Tibial artery (tissue), 4 donors: ENCODE measurements around the gene FTSJ1.

Experiments
- DNase-seq, 2 donors: peaks; one replicate each; pipeline ENCODE4 v3.0.0-alpha.2; 2019
- H3K27ac ChIP-seq, 2 donors: fragments of 200-600 bp; sonication (generic) in 1 of 2; 1 replicate in 1 of 2; 2 replicates in 1 of 2; pipeline ENCODE4 v1.5.1; 2018 to 2019; ENCODE audit warnings: mild to moderate bottlenecking in 1 of 2
- H3K27me3 ChIP-seq, 2 donors: fragments of 200-600 bp; sonication (generic) in 1 of 2; one replicate each; pipeline versions ENCODE4 v1.5.1 to v1.6.0; 2016 to 2019
- H3K36me3 ChIP-seq, 3 donors: fragments of 200-600 bp; sonication (generic) in 2 of 3; one replicate each; pipeline ENCODE4 v1.5.1; 2016 to 2019; ENCODE audit warnings: mild to moderate bottlenecking in 2 of 3
- H3K4me1 ChIP-seq, 4 donors: fragments of 200-600 bp; sonication (generic) in 2 of 4; 1 replicate in 3 of 4; 2 replicates in 1 of 4; pipeline ENCODE4 v1.5.1; 2016 to 2019
- H3K4me3 ChIP-seq, 2 donors: fragments of 200-600 bp; sonication (generic) in 1 of 2; 1 replicate in 1 of 2; 2 replicates in 1 of 2; pipeline ENCODE4 v1.5.1; 2018 to 2019; ENCODE audit warnings: mild to moderate bottlenecking in 2 of 2
- H3K9me3 ChIP-seq, 3 donors: fragments of 200-600 bp; sonication (generic) in 1 of 3; one replicate each; pipeline ENCODE4 v1.5.1; 2016 to 2019
- intact Hi-C: fragments of 100-400 bp; cut with DNase I; formaldehyde crosslinking; loops from one replicate; pipeline ENCODE4 v1.15.0; 2023; ENCODE audit warnings: low total_unique reads
- TF ChIP-seq, protein P1 (sequence below), 2 experiments: fragments of 200-600 bp in 1 of 2; fragments of 450-650 bp in 1 of 2; IDR thresholded peaks; one replicate each; pipeline ENCODE4 v1.5.1; 2017 to 2019; ENCODE audit warnings: antibody characterized with exemption in 2 of 2, mild to moderate bottlenecking in 1 of 2, moderate library complexity in 1 of 2

Gene FTSJ1

DNA sequence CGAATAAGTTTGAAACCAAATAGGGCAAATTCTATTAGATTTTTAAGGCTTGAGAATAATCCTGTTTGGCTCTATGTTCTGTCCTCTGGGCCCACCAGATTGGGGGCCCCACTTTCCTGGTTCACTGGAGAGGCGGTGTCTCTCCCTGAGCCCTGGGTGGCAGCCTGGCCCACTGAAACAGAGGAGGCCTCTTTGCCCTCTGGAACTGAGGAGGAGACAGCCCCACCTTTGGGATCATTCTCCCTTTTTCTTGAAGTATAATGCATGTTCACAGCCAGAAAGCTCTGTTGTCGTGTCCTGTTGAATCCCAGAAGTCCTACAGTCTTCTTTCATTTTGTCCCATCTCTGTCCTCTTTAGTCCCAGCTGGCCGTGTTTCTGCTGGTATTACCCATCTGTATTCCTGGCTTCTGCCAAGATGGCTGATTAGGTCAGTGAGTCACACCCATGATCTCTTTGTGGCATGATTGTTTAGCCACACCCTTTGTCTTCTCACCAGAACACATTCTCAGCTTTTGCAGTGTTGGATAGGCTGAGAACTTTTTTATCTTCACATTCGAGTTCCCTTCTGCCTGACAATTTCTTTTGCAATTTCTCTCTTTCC, 55.5 kb downstream of the FTSJ1 start:
- H3K36me3 ChIP-seq = peaks cover 0 to 19% (median 0%) of the 10 kb centered on the region in 3 donors
- TF ChIP-seq, protein P1, sequence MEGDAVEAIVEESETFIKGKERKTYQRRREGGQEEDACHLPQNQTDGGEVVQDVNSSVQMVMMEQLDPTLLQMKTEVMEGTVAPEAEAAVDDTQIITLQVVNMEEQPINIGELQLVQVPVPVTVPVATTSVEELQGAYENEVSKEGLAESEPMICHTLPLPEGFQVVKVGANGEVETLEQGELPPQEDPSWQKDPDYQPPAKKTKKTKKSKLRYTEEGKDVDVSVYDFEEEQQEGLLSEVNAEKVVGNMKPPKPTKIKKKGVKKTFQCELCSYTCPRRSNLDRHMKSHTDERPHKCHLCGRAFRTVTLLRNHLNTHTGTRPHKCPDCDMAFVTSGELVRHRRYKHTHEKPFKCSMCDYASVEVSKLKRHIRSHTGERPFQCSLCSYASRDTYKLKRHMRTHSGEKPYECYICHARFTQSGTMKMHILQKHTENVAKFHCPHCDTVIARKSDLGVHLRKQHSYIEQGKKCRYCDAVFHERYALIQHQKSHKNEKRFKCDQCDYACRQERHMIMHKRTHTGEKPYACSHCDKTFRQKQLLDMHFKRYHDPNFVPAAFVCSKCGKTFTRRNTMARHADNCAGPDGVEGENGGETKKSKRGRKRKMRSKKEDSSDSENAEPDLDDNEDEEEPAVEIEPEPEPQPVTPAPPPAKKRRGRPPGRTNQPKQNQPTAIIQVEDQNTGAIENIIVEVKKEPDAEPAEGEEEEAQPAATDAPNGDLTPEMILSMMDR (IDR thresholded peaks at IDR 0.05) = no peak
- H3K27me3 ChIP-seq = no peaks in the 10 kb centered on the region
- intact Hi-C loops = no loop called here
- H3K4me3 ChIP-seq = no peak overlapping the region
- H3K9me3 ChIP-seq = no peaks in the 10 kb centered on the region
- DNase-seq = no peak
- no peaks in the 10 kb centered on the region for H3K4me1 ChIP-seq
- H3K27ac ChIP-seq = no peak overlapping the region

DNA sequence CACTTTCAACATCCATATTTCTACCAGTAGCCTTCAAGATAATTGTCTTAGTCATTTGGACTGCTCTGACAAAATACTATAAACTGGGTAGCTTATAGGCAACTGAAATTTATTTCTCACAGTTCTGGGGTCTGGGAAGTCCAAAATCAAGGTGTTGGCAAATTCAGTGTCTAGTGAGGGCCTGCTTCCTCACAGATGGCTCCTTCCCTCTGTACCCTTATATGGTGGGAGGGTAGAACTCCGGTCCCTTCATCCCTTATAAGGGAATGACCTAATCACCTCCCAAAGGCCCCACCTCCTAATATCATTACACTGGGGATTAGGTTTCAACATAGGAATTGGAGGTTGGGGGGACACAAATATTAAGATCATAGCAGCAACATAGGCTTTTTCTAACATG, 56.2 kb downstream of the FTSJ1 start:
- Histone ChIP-seq H3K27ac (no peak overlapping the region), H3K9me3 (no peaks in the 10 kb centered on the region), H3K27me3 (no peaks in the 10 kb centered on the region), H3K4me1 (no peaks in the 10 kb centered on the region), H3K36me3 (peaks cover 0 to 13% (median 0%) of the 10 kb centered on the region in 3 donors), H3K4me3 (no peak overlapping the region)
- no peak for DNase-seq
- TF ChIP-seq, protein P1 (IDR thresholded peaks at IDR 0.05) = no peak
- intact Hi-C loops = no loop called here

DNA sequence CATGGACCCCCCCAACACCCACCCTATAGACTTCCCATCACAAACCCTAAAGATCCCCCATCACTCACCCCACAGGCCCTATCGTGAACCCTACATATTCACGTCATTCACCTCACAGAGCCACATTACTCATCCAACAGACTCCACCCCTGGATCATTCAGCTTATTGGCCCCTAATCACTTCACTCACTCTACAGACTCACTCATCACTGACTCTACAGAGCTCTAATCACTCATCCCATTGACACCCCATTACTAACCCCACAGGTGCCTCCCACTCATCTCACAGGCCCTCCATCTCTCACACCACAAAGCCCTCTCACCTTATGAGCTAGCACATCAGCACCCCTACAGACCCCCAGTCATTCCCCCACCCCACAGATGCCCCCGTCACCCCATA, 57.2 kb downstream of the FTSJ1 start:
- H3K9me3 ChIP-seq = no peaks in the 10 kb centered on the region
- TF ChIP-seq, protein P1 (IDR thresholded peaks at IDR 0.05) = no peak
- H3K27me3 ChIP-seq = no peaks in the 10 kb centered on the region
- no peak for DNase-seq
- no peak overlapping the region for H3K27ac ChIP-seq
- intact Hi-C loops = no loop called here
- no peak overlapping the region for H3K4me3 ChIP-seq
- no peaks in the 10 kb centered on the region for H3K4me1 ChIP-seq
- H3K36me3 ChIP-seq = peaks cover 0 to 8% (median 0%) of the 10 kb centered on the region in 3 donors
